Measurements from ENCODE around the gene GPX1.

Gene GPX1

GRCh38 chr3:49310677-49311076 lies 47.5 kb downstream of the GPX1 start:
- DNase-seq: no peak
